ACC112 (cell line): ENCODE data around the gene STN1.

Experiments used
- H2AFZ ChIP-seq: fragments of 200-600 bp; sonication (generic); one replicate; pipeline ENCODE4 v1.6.0; 2017; ENCODE audit warnings: antibody characterized with exemption, low read length; ENCODE audit not compliant: unreplicated experiment
- H3K27ac ChIP-seq: fragments of 200-600 bp; sonication (generic); 2 replicates; pipeline ENCODE4 v1.5.1; 2014; ENCODE audit warnings: low read depth, mild to moderate bottlenecking, antibody characterized with exemption, low read length, moderate library complexity
- H3K27me3 ChIP-seq: fragments of 200-600 bp; sonication (generic); 2 replicates; pipeline ENCODE4 v1.6.1; 2014; ENCODE audit warnings: mild to moderate bottlenecking, antibody characterized with exemption, low read length, moderate library complexity, mixed read lengths; ENCODE audit not compliant: insufficient read depth
- H3K36me3 ChIP-seq: fragments of 200-600 bp; sonication (generic); 2 replicates; pipeline ENCODE4 v1.6.1; 2016; ENCODE audit warnings: mild to moderate bottlenecking, antibody characterized with exemption, low read length, moderate library complexity, mixed read lengths; ENCODE audit not compliant: insufficient read depth
- H3K4me1 ChIP-seq: fragments of 200-600 bp; sonication (generic); one replicate; pipeline ENCODE4 v1.6.1; 2016; ENCODE audit warnings: low read length, mixed read lengths; ENCODE audit not compliant: insufficient read depth, unreplicated experiment, control insufficient read depth
- H3K4me3 ChIP-seq: fragments of 200-600 bp; sonication (generic); 2 replicates; pipeline ENCODE4 v1.5.1; 2014; ENCODE audit warnings: mild to moderate bottlenecking, low read depth, low read length
- H3K79me2 ChIP-seq: fragments of 200-600 bp; sonication (generic); one replicate; pipeline ENCODE4 v1.6.0; 2016; ENCODE audit warnings: low read length; ENCODE audit not compliant: control insufficient read depth, unreplicated experiment, insufficient read depth

Gene STN1, protein sequence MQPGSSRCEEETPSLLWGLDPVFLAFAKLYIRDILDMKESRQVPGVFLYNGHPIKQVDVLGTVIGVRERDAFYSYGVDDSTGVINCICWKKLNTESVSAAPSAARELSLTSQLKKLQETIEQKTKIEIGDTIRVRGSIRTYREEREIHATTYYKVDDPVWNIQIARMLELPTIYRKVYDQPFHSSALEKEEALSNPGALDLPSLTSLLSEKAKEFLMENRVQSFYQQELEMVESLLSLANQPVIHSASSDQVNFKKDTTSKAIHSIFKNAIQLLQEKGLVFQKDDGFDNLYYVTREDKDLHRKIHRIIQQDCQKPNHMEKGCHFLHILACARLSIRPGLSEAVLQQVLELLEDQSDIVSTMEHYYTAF

DNA sequence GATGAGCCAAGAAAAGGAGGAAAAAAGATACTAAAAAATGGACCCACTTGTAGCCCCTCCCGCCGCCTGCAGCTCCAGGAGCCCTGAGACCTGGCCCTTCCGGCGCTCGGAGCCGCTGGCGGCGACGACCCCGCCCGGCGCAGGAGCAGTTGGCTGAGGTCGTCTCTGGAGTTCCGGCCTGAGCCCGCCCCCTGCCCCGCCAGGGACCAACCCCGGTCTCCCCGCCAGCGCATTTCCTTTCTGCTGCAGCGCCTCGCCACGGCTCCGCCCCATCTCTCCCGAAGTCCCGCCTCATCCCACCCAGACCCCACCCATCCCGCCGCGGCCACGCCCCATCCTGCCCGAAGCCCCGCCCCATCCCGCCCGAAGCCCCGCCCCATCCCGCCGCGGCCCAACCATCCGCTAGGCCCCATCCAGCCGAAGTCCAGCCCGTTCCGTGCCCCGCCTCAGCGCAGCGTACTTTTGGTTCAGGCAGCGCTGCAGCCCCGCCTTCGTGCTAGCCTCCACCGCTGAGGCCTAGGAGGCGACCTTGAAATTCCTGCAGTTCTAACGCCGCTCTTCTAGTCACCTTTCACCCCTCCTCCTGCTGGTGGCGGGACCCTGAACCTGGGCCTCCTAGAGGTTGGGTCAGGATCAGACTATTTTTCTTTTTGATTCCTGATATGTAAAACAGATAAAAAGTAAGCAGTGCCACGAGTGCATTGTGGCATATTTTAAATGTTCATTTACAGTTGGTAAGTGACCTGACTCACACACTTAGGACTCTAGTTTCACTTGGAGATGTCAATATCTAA lies at the start of gene STN1:
Gene STN1 (minus strand): TSS at position 132 of the 794 bp plus-strand sequence. CDS start 590 bp downstream, outside the sequence.
- H3K27ac ChIP-seq: peak within 1 kb of the TSS; percentile 81
- H3K79me2 ChIP-seq: peaks cover 33% of the 10 kb centered on the region
- H3K27me3 ChIP-seq: no peaks in the 10 kb centered on the region
- H3K4me1 ChIP-seq: peaks cover 22% of the 10 kb centered on the region
- H3K4me3 ChIP-seq: peak within 1 kb of the TSS; percentile 90
- peak within 1 kb of the TSS; percentile 98 for H2AFZ ChIP-seq
- H3K36me3 ChIP-seq: peaks cover 20% of the 10 kb centered on the region; the same call in 1 of the 2 replicates

DNA sequence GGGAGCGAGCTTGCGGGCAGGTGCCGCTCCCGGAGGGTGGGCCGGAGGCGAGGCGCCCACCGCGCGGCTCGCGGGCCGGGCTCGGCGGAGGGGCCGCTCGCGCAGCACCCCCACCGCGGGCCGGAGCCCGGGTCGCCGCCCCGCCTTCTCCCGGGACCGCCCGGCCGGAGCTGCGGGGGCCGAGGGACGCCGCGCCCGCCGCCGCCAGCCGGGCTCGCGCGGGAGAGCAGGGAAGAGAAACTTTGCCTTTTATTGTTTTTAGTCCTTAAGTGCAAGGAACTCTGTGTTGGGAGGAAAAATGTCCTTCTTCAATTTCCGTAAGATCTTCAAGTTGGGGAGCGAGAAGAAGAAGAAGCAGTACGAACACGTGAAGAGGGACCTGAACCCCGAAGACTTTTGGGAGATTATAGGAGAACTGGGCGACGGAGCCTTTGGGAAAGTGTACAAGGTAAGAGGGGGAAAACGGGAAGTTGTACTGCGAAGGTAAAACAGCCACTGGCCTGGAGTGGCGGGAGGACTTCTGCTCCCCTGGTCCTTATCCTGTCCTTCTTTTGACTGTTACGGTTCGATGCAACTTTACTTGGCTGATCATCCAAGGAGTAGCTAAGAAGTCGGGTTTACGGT lies 49.6 kb upstream of the STN1 start:
- Histone ChIP-seq H3K27ac (peak overlapping the region; percentile 54), H3K79me2 (peaks cover 49% of the 10 kb centered on the region), H3K4me1 (peaks cover 8% of the 10 kb centered on the region), H3K36me3 (no peaks in the 10 kb centered on the region), H2AFZ (peak overlapping the region; percentile 100), H3K27me3 (no peaks in the 10 kb centered on the region), H3K4me3 (peak overlapping the region; percentile 97)

DNA sequence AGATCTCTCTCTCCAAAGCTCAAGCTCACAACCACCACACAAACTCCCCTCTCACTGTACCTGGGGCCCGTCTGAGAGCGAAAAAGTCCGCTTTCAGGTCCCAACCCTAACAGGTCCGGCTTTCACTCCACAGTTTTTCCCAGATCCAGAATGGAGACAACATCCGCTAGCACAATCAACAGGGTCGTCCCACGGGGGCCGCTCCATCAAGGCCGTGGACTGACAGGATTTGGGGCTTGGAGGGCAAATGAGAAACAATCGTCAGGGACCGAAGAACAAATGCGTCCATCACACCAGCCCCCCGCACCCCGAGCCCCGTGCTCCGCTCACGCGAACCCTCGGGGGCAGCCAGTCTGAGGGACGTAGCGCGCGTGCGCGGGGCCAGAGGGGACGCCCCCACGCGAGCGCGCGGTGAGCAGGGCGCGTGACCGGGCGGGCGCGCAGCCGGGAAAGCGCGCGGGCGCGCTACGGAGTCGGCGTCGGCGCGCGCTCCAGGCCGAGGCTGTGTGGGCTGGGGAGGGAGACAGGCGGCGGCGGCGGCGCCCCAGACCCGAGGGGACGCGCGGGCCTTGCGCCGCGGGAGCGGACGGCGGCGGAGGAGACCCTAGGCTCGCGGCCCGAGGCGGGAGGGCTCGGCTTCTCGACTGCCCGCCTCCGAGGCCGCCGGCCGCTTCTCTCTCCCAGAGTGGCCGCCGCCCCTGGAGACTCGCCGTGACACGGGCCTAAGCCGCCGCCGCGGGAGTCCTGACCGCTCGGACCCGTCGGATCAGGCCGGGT lies 48.9 kb upstream of the STN1 start, which contains the start of gene SLK:
Gene SLK (plus strand): TSS at position 470 of the 777 bp plus-strand sequence. CDS start 606 bp downstream, outside the sequence.
- H2AFZ ChIP-seq: peak within 1 kb of the TSS; percentile 100
- peaks cover 8% of the 10 kb centered on the region for H3K4me1 ChIP-seq
- peak within 1 kb of the TSS; percentile 54 for H3K27ac ChIP-seq
- H3K27me3 ChIP-seq: no peaks in the 10 kb centered on the region
- peaks cover 44% of the 10 kb centered on the region for H3K79me2 ChIP-seq
- peak within 1 kb of the TSS; percentile 97 for H3K4me3 ChIP-seq
- no peaks in the 10 kb centered on the region for H3K36me3 ChIP-seq

DNA sequence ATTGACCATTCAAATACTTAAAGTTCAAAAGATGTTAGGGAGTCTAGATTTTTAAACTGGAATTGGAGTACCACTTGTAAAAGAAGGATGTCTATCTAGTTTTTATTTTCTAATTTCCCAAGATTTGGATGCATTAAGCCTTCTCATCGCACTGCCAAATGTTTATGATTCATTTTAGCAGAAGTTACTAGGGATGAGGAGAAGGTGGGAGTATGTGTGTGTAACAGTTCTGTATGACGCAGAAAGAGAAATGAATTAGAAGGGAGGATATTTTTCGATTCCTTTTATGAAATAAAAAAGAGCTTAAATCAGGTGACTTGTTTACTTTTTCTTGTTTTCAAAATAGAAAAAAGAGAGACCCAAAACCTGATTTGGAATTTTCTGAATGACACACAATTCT lies 42.1 kb upstream of the STN1 start:
- Histone ChIP-seq H3K36me3 (no peaks in the 10 kb centered on the region), H3K4me3 (no peak overlapping the region), H3K4me1 (no peaks in the 10 kb centered on the region), H2AFZ (no peak overlapping the region), H3K79me2 (no peaks in the 10 kb centered on the region), H3K27me3 (no peaks in the 10 kb centered on the region), H3K27ac (no peak overlapping the region)

DNA sequence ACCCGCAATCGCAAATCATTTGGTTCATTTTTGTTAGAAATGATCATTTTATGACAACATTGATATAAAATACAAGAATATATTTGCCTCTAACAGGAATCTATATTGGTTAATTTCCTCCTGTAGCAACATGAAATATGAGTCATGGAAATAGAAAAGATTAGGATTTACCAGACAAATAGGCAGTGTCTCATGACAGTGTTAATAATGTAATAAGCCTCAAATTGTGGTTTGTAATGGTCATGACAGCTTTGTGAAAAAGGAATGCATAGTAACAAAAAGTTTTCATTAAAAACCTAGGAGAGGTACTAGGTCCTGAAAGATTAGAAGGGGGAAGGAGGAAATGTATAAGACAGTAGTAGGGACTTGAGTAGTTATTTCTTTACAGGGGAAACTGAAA lies 41.0 kb upstream of the STN1 start:
- Histone ChIP-seq H3K4me3 (no peak overlapping the region), H3K79me2 (no peaks in the 10 kb centered on the region), H3K36me3 (no peaks in the 10 kb centered on the region), H3K27me3 (no peaks in the 10 kb centered on the region), H3K4me1 (no peaks in the 10 kb centered on the region), H2AFZ (no peak overlapping the region), H3K27ac (no peak overlapping the region)

DNA sequence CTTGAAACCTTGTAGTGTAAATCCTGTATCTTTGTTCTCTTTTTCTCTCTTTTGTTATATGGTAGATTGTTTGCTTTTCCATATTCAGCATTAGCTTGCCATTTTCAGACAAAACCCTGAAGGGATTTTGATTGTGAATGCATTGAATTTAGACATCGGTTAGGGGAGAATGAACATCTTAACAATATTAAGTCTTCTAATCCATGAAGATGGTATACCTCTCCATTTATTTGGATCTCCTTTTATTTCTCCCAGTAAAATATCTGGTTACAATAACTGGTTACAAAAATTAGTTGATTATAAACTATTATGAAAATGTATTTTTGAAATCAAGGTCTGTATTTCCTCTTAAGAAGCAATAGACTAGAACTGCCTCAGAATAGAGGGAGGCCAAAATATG lies 36.6 kb upstream of the STN1 start:
- Histone ChIP-seq H3K79me2 (no peaks in the 10 kb centered on the region), H3K27ac (no peak overlapping the region), H3K4me3 (no peak overlapping the region), H3K36me3 (no peaks in the 10 kb centered on the region), H3K27me3 (no peaks in the 10 kb centered on the region), H2AFZ (no peak overlapping the region), H3K4me1 (no peaks in the 10 kb centered on the region)

DNA sequence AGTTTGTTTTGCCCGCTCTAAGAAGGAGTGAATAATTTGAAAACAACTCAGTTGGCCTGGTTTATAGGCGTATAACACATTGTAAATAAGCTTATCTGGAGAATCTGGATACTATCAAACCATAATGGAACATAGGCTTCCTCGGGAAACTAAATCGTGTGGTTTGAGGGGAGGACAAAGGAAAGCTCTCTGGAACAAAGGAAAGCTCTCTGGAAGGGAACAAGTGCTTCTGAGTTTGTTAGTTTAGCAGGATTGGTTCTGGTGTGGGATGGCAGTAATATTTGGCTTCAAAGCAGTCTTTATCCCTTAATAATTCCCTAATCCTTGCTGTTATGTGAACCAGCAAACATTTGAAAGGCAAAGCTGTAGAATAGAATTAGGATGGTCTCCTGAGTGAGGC lies 34.0 kb upstream of the STN1 start:
- Histone ChIP-seq H3K36me3 (no peaks in the 10 kb centered on the region), H3K27me3 (no peaks in the 10 kb centered on the region), H2AFZ (no peak overlapping the region), H3K4me3 (no peak overlapping the region), H3K4me1 (no peaks in the 10 kb centered on the region), H3K27ac (no peak overlapping the region), H3K79me2 (no peaks in the 10 kb centered on the region)

DNA sequence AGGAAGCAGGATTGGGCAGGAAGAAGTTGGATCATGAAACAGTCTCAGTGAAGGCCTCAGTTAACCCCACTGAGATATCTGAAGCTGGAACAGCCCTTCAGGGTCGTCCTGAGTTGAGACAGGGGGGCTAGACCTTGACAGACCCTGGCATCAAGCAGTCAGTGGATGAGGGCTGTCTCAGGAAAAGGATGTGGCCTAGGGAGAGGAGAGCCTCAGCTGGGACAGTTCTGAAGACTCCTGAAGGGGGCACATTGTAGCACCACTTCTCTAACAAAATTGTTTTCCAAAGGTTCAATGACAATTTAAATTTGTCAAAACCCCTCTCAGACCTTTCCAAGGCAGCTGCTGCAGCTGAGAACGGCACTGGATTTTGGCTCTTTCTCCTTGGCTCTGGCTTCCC lies 33.2 kb upstream of the STN1 start:
- H3K4me1 ChIP-seq: no peaks in the 10 kb centered on the region
- no peak overlapping the region for H2AFZ ChIP-seq
- H3K27me3 ChIP-seq: no peaks in the 10 kb centered on the region
- H3K36me3 ChIP-seq: no peaks in the 10 kb centered on the region
- no peaks in the 10 kb centered on the region for H3K79me2 ChIP-seq
- H3K27ac ChIP-seq: no peak overlapping the region
- no peak overlapping the region for H3K4me3 ChIP-seq

DNA sequence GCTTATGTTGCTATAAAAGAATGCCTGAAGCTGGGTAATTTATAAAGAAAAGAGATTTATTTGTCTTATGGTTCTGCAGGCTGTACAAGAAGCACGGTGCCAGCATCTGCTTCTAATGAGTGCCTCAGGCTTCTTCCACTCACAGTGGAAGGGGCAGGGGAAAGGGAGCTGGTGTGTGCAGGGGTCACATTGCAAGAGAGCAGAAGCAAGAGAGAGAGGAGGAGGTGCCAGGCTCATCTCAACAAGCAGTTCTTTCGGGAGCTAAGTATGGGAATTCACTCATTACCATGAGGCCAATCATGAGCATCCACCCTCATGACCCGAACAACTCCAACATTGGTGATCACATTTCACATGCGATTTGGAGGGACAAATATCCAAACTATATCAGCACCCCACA lies 31.7 kb upstream of the STN1 start:
- Histone ChIP-seq H3K4me1 (no peaks in the 10 kb centered on the region), H3K27me3 (no peaks in the 10 kb centered on the region), H3K27ac (no peak overlapping the region), H2AFZ (no peak overlapping the region), H3K79me2 (no peaks in the 10 kb centered on the region), H3K4me3 (no peak overlapping the region), H3K36me3 (no peaks in the 10 kb centered on the region)
